ENCODE data around the gene APOBEC2.

DNA sequence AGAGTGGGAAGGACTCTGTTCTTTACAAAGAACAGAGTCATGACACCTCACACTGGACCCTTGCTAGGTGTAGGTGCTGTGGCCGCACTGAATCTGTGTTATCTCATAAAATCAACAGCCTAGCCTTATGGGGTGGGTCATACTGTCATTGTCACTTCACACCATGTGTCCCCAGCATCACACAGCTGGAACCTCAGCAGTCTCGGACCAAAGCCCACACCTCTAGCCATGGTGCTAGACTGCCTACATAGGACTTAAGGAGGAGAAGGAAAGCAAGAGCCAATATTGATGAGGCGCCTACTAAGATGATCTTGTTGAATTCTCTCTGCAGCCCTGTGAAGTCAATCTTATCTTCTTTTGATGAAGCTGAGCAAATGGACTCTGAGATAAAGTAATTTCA, 45.0 kb upstream of the APOBEC2 start:
- no peak for TF ChIP-seq POLR2AphosphoS5 (IDR thresholded peaks at IDR 0.05; ENCODE audit: low read depth, low read length)
- no peak for TF ChIP-seq POLR2A (IDR thresholded peaks at IDR 0.05; ENCODE audit: low read depth, low read length)
- no peak for TF ChIP-seq TAF1 (IDR thresholded peaks at IDR 0.05; ENCODE audit: borderline replicate concordance, low read depth, low read length)
